Loucy (cell line): ENCODE measurements around the gene MED17.
"Not testable (repeated sequence)": the region's sequence is repeated elsewhere in the genome, so short reads cannot be mapped to it uniquely, and the experiment has no call there.

Experiments
- H2AFZ ChIP-seq: fragments of 200-600 bp; sonication (generic); 2 replicates; pipeline ENCODE4 v1.6.0; 2016; ENCODE audit warnings: antibody characterized with exemption, mild to moderate bottlenecking, low read length, moderate library complexity
- H3F3A ChIP-seq: fragments of 200-600 bp; 2 replicates; pipeline ENCODE4 v1.6.0; 2016; ENCODE audit warnings: antibody characterized with exemption, low read depth, mild to moderate bottlenecking
- H3K27me3 ChIP-seq: fragments of 200-600 bp; sonication (generic); 2 replicates; pipeline ENCODE4 v1.6.1; 2014; ENCODE audit warnings: low read length, mild to moderate bottlenecking; ENCODE audit not compliant: insufficient read depth, poor library complexity, severe bottlenecking
- H3K36me3 ChIP-seq: fragments of 200-600 bp; sonication (generic); 2 replicates; pipeline ENCODE4 v1.6.1; 2016; ENCODE audit warnings: low read length; ENCODE audit not compliant: insufficient read depth
- H3K4me1 ChIP-seq: fragments of 200-600 bp; sonication (generic); 2 replicates; pipeline ENCODE4 v1.5.1; 2014; ENCODE audit warnings: low read length, mild to moderate bottlenecking; ENCODE audit not compliant: insufficient read depth, poor library complexity, severe bottlenecking
- H3K4me2 ChIP-seq: fragments of 200-600 bp; sonication (generic); 2 replicates; pipeline ENCODE4 v1.6.0; 2014; ENCODE audit warnings: antibody characterized with exemption, low read length, low read depth, mild to moderate bottlenecking; ENCODE audit not compliant: poor library complexity, severe bottlenecking
- H3K4me3 ChIP-seq: fragments of 200-600 bp; sonication (generic); 2 replicates; pipeline ENCODE4 v1.5.1; 2014; ENCODE audit warnings: low read length, mild to moderate bottlenecking, mixed read lengths; ENCODE audit not compliant: poor library complexity, severe bottlenecking
- H3K79me2 ChIP-seq: fragments of 200-600 bp; sonication (generic); 2 replicates; pipeline ENCODE4 v1.6.1; 2014; ENCODE audit warnings: low read length; ENCODE audit not compliant: insufficient read depth
- H3K9ac ChIP-seq: fragments of 200-600 bp; sonication (generic); 2 replicates; pipeline ENCODE4 v1.6.0; 2014; ENCODE audit warnings: mild to moderate bottlenecking, low read depth, low read length, moderate library complexity; ENCODE audit not compliant: poor library complexity, severe bottlenecking
- H3K9me2 ChIP-seq: fragments of 200-600 bp; sonication (generic); replicated peaks from 2 replicates; pipeline ENCODE4 v1.6.1; 2016; ENCODE audit warnings: low read depth, low read length, mixed read lengths
- H3K9me3 ChIP-seq: fragments of 200-600 bp; sonication (generic); 2 replicates; pipeline ENCODE4 v1.6.1; 2014; ENCODE audit warnings: mild to moderate bottlenecking, antibody characterized with exemption, low read length, low read depth; ENCODE audit not compliant: insufficient read depth
- H4K20me1 ChIP-seq: fragments of 200-600 bp; sonication (generic); 2 replicates; pipeline ENCODE4 v1.6.0; 2014; ENCODE audit warnings: antibody characterized with exemption, low read length, mild to moderate bottlenecking; ENCODE audit not compliant: insufficient read depth, poor library complexity, severe bottlenecking
- EZH2phosphoT487 ChIP-seq: fragments of 200-600 bp; IDR thresholded peaks from 2 replicates; pipeline ENCODE4 v1.6.1; 2018; ENCODE audit warnings: antibody characterized with exemption, mild to moderate bottlenecking, moderate library complexity, borderline replicate concordance
- TF ChIP-seq, protein P1 (sequence below): fragments of 200-600 bp; sonication (generic); conservative IDR thresholded peaks from 2 replicates; pipeline ENCODE4 v1.5.1; 2014; ENCODE audit warnings: mild to moderate bottlenecking, antibody characterized with exemption, low read length

Gene MED17

DNA sequence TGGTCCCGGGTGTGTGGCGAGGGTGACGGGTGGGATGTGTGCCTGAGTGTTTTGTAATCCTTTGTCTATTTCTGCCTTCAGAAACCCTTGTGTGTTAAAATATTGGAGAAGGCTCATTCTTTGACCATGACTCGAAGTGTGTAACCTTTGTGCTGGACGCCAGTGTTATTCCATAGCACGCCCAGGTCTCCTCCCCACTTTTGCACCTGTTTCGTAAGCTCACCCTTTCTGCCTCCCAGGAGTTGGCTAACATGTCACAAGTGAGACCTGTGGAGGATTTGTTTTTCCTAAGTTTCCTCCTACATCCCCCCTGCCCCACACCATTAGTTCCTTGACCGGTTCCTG lies 42.2 kb upstream of the MED17 start:
- H3K36me3 ChIP-seq: peaks cover 23% of the 10 kb centered on the region
- H3K79me2 ChIP-seq: peaks cover 70% of the 10 kb centered on the region
- peaks cover 28% of the 10 kb centered on the region for H3K4me1 ChIP-seq
- H3K4me2 ChIP-seq: peak overlapping the region; percentile 76
- peaks cover 46% of the 10 kb centered on the region for H4K20me1 ChIP-seq
- no peaks in the 10 kb centered on the region for H3K9me3 ChIP-seq
- H3F3A ChIP-seq: no peaks in the 10 kb centered on the region
- peak overlapping the region; percentile 92 for H3K4me3 ChIP-seq
- H2AFZ ChIP-seq: peak overlapping the region; percentile 96
- peak overlapping the region; percentile 95 for H3K9ac ChIP-seq
- TF ChIP-seq, protein P1, sequence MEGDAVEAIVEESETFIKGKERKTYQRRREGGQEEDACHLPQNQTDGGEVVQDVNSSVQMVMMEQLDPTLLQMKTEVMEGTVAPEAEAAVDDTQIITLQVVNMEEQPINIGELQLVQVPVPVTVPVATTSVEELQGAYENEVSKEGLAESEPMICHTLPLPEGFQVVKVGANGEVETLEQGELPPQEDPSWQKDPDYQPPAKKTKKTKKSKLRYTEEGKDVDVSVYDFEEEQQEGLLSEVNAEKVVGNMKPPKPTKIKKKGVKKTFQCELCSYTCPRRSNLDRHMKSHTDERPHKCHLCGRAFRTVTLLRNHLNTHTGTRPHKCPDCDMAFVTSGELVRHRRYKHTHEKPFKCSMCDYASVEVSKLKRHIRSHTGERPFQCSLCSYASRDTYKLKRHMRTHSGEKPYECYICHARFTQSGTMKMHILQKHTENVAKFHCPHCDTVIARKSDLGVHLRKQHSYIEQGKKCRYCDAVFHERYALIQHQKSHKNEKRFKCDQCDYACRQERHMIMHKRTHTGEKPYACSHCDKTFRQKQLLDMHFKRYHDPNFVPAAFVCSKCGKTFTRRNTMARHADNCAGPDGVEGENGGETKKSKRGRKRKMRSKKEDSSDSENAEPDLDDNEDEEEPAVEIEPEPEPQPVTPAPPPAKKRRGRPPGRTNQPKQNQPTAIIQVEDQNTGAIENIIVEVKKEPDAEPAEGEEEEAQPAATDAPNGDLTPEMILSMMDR: no peak
- H3K27me3 ChIP-seq: no peaks in the 10 kb centered on the region
- no peaks in the 10 kb centered on the region for H3K9me2 ChIP-seq

DNA sequence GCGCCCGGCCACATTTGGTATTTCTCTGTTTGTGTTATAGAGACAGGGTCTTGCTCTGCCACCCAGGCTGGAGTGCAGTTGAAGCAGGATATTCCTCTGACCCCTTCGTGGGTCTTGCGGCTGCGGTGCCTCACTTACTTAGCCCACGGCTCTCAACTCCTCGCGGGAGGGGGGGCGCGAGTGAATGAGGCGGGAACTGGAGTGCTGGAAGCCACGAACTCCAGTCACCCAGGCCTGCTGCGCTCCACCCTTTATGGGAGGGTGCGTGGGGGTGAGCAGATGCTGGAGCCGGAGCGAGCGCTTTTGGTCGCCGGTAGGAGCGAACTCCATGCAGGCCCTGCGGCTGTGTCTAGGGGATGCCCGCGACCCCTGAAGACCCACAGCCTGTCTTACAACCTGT lies 40.8 kb upstream of the MED17 start:
- H3K36me3 ChIP-seq: peaks cover 9% of the 10 kb centered on the region
- peaks cover 14% of the 10 kb centered on the region for H3K4me1 ChIP-seq
- no peaks in the 10 kb centered on the region for H3F3A ChIP-seq
- H3K4me3 ChIP-seq: no peak overlapping the region
- H3K79me2 ChIP-seq: peaks cover 56% of the 10 kb centered on the region
- H2AFZ ChIP-seq: no peak overlapping the region
- no peaks in the 10 kb centered on the region for H3K27me3 ChIP-seq
- H3K9ac ChIP-seq: no peak overlapping the region
- H3K4me2 ChIP-seq: peak overlapping the region; percentile 76
- peaks cover 32% of the 10 kb centered on the region for H4K20me1 ChIP-seq
- TF ChIP-seq, protein P1: no peak
- TF ChIP-seq EZH2phosphoT487: no peak
- no peaks in the 10 kb centered on the region for H3K9me2 ChIP-seq
- no peaks in the 10 kb centered on the region for H3K9me3 ChIP-seq

DNA sequence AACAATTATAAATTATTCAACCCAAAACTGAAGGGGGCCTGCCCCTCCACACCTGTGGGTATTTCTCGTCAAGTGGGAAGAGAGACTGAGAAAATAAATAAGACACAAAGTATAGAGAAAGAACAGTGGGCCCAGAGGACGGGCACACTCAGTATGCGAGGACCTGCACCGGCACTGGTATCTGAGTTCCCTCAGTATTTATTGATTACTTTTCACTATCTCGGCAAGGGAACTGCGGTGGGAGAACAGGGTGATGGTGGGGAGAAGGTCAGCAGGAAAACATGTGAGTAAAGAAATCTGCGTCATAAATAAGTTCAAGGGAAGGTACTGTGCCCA lies 39.4 kb upstream of the MED17 start:
- no peak overlapping the region for H3K4me3 ChIP-seq

DNA sequence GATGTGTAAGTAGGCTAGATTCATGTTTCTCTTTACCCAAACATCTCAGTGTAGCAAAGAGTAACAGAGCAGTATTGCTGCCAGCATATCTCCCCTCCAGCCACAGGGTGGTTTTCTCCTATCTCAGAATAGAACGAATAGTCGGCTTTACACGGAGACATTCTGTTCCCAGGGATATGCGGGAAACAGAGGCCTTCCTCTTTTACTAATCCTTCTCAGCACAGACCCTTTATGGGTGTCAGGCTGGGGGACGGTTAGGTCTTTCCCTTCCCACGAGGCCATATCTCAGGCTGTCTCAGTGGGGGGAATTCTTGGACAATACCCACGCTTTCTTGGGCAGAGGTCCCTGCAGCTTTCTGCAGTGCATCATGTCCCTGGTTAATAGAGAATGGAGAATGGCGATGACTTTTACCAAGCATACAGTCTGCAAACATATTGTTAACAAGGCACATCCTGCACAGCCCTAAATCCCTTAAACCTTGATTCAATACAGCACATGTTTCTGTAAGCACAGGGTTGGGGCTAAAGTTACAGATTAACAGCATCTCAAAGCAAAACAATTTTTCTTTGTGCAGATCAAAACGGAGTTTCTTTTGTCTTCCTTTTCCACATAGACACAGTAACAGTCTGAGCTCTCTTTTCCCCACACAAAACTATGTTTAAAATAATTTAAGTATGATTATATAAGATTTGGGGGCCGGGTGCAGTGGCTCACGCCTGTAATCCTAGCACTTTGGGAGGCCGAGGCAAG lies 38.9 kb upstream of the MED17 start:
- H3K9ac ChIP-seq, H3K9me2 ChIP-seq, H3K4me3 ChIP-seq, H3K9me3 ChIP-seq, H3K4me2 ChIP-seq, H2AFZ ChIP-seq, H3K36me3 ChIP-seq, H3K27me3 ChIP-seq, H3F3A ChIP-seq, H3K4me1 ChIP-seq: not testable (repeated sequence)
- peaks cover 37% of the 10 kb centered on the region for H3K79me2 ChIP-seq
- peaks cover 13% of the 10 kb centered on the region for H4K20me1 ChIP-seq

More for the DNA sequence above, 39.4 kb upstream of the MED17 start:
- Histone ChIP-seq H3K9me2 (no peaks in the 10 kb centered on the region), H3K36me3 (no peaks in the 10 kb centered on the region), H3K4me2 (no peak overlapping the region), H3K9me3 (no peaks in the 10 kb centered on the region), H3K27me3 (no peaks in the 10 kb centered on the region), H3K4me1 (peaks cover 4% of the 10 kb centered on the region), H2AFZ (no peak overlapping the region), H3F3A (no peaks in the 10 kb centered on the region), H4K20me1 (peaks cover 19% of the 10 kb centered on the region), H3K79me2 (peaks cover 42% of the 10 kb centered on the region), H3K9ac (no peak overlapping the region)
- no peak for TF ChIP-seq EZH2phosphoT487
- TF ChIP-seq, protein P1: no peak
